Testis (tissue), 2 donors: ENCODE results near the gene USP32.

Experiments used
- POLR2A ChIP-seq: fragments of 450-650 bp; IDR thresholded peaks from one replicate; pipeline ENCODE4 v1.6.1; 2017; ENCODE audit warnings: antibody characterized with exemption, mild to moderate bottlenecking, moderate library complexity
- TF ChIP-seq, protein P1 (sequence below), 3 experiments: fragments of 450-650 bp in 2 of 3; fragments of 200-600 bp in 1 of 3; sonication (generic) in 1 of 3; IDR thresholded peaks; one replicate each; pipeline ENCODE4 v1.5.1; 2016 to 2019; ENCODE audit warnings: antibody characterized with exemption in 3 of 3, mild to moderate bottlenecking in 2 of 3, moderate library complexity in 1 of 3

DNA sequence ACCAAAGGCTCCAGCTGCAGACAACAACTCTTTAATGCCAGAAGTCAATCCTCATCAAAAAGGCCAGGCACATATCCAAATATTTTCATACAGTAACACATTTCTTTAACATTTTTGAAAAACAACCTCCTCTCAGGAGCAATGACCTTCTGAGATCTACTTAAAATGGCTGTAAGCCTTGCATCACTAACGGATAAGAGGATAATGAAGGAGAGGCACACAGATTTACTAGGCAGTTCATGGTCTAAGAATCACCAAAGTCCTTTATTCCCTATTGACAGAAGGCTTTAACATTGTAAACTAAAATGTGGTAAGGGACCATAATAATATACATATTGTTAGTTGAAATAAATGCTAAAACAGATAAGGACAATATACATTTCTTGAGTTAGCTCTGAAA lies 114.7 kb downstream of the USP32 start:
- TF ChIP-seq, protein P1, sequence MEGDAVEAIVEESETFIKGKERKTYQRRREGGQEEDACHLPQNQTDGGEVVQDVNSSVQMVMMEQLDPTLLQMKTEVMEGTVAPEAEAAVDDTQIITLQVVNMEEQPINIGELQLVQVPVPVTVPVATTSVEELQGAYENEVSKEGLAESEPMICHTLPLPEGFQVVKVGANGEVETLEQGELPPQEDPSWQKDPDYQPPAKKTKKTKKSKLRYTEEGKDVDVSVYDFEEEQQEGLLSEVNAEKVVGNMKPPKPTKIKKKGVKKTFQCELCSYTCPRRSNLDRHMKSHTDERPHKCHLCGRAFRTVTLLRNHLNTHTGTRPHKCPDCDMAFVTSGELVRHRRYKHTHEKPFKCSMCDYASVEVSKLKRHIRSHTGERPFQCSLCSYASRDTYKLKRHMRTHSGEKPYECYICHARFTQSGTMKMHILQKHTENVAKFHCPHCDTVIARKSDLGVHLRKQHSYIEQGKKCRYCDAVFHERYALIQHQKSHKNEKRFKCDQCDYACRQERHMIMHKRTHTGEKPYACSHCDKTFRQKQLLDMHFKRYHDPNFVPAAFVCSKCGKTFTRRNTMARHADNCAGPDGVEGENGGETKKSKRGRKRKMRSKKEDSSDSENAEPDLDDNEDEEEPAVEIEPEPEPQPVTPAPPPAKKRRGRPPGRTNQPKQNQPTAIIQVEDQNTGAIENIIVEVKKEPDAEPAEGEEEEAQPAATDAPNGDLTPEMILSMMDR (IDR thresholded peaks at IDR 0.05), result no peak
- no peak for TF ChIP-seq POLR2A
